Measurements from ENCODE around the gene YEATS4.
"Not testable (repeated sequence)": the region's sequence is repeated elsewhere in the genome, so short reads cannot be mapped to it uniquely, and the experiment has no call there.

Gene YEATS4

DNA sequence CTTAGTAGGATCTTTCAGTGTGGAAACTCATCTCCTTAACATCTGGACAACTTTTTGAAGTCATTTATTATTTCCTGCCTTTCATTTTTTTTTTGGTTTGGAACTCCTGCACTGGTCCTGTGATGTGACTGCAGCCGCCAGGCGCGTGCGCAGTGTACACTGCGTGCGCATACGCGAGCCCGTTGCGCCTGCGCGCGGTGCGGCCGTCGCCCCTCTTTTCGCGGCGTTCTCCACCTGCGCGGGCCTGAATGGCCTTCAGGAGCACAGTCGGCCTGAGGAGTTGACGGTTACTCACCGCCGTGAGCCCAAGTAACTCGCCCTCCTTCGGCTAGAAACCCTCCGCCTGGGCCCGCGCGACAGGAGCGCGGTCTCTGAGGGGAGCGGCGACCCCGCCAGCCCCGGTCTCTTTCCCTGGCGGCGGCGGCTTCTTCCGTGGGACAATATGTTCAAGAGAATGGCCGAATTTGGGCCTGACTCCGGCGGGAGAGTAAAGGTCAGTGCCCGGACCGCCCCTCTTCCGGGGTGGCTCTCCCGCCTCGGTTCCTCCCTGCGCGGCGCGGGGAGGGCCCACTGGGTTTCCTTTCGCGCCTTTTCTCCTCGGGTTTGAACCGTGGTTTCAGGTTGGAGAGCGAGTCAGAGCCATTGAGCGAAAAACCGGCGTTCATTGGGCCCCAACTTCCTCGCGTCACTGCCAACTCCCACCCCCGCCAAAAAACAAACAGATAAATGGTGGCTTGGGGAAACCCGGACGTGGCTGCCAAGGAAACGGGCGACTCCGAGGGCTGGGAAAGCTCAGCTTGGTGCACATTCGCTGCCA, at the start of gene YEATS4:
TSS of gene YEATS4 (plus strand) at position 213 of the 817 bp plus-strand sequence. CDS start at position 443, 230 bp downstream.
- H3K9me3 ChIP-seq (ENCODE audit: control insufficient read depth, low read depth, low read length), result no peaks in the 10 kb centered on the region
- peak within 1 kb of the TSS; percentile 81 for H3K9ac ChIP-seq (ENCODE audit: low read length)
- H3K27ac ChIP-seq (ENCODE audit: low read length), result peak within 1 kb of the TSS; percentile 12
- no peaks in the 10 kb centered on the region for H3K4me1 ChIP-seq (ENCODE audit: control insufficient read depth, low read depth, low read length)
- peak within 1 kb of the TSS; percentile 72 for H3K4me3 ChIP-seq (ENCODE audit: low read length)
- peaks cover 10% of the 10 kb centered on the region for H3K36me3 ChIP-seq (ENCODE audit: control insufficient read depth, low read depth, low read length)
- H3K27me3 ChIP-seq (ENCODE audit: control insufficient read depth, insufficient read depth, low read length), result no peaks in the 10 kb centered on the region

- Histone ChIP-seq H3K9ac (ENCODE audit: low read length) (no peak overlapping the region), H3K27me3 (ENCODE audit: control insufficient read depth, insufficient read depth, low read length) (no peaks in the 10 kb centered on the region), H3K4me3 (ENCODE audit: low read length) (no peak overlapping the region), H3K4me1 (ENCODE audit: control insufficient read depth, low read depth, low read length) (no peaks in the 10 kb centered on the region), H3K36me3 (ENCODE audit: control insufficient read depth, low read depth, low read length) (no peaks in the 10 kb centered on the region), H3K9me3 (ENCODE audit: control insufficient read depth, low read depth, low read length) (no peaks in the 10 kb centered on the region), H3K27ac (ENCODE audit: low read length) (no peak overlapping the region)
Observed at GRCh38 chr12:69313209-69313608, 46.3 kb upstream of the YEATS4 start.

- H3K27ac ChIP-seq (ENCODE audit: low read length); H3K27me3 ChIP-seq (ENCODE audit: control insufficient read depth, insufficient read depth, low read length); H3K36me3 ChIP-seq (ENCODE audit: control insufficient read depth, low read depth, low read length): not testable (repeated sequence)
Observed at GRCh38 chr12:69316784-69317183, 42.8 kb upstream of the YEATS4 start.

DNA sequence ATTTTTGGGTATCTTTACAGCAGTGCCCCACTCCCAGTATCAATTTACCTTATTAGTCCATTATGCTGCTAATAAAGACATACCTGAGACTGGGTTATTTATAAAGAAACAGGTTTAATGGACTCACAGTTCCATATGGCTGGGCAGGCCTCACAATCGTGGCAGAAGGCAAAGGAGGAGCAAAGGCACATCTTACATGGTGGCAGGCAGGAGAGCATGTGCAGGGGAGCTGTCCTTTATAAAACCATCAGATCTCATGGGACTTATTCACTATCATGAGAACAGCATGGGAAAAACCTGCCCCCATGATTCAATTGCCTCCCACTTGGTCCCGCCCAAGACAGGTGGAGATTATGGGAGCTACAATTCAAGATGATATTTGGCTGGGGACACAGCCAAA, 42.3 kb upstream of the YEATS4 start:
- not testable (repeated sequence) for H3K4me3 ChIP-seq (ENCODE audit: low read length); H3K9ac ChIP-seq (ENCODE audit: low read length); H3K27me3 ChIP-seq (ENCODE audit: control insufficient read depth, insufficient read depth, low read length); H3K36me3 ChIP-seq (ENCODE audit: control insufficient read depth, low read depth, low read length); H3K4me1 ChIP-seq (ENCODE audit: control insufficient read depth, low read depth, low read length); H3K9me3 ChIP-seq (ENCODE audit: control insufficient read depth, low read depth, low read length); H3K27ac ChIP-seq (ENCODE audit: low read length)

More at GRCh38 chr12:69316784-69317183, 42.8 kb upstream of the YEATS4 start:
- H3K9me3 ChIP-seq (ENCODE audit: control insufficient read depth, low read depth, low read length); H3K9ac ChIP-seq (ENCODE audit: low read length); H3K4me1 ChIP-seq (ENCODE audit: control insufficient read depth, low read depth, low read length); H3K4me3 ChIP-seq (ENCODE audit: low read length): not testable (repeated sequence)

GRCh38 chr12:69318225-69318624, 41.3 kb upstream of the YEATS4 start:
- no peaks in the 10 kb centered on the region for H3K9me3 ChIP-seq (ENCODE audit: control insufficient read depth, low read depth, low read length)

GRCh38 chr12:69321351-69321750, 38.2 kb upstream of the YEATS4 start:
- H3K36me3 ChIP-seq (ENCODE audit: control insufficient read depth, low read depth, low read length), result no peaks in the 10 kb centered on the region
- peaks cover 7% of the 10 kb centered on the region for H3K4me1 ChIP-seq (ENCODE audit: control insufficient read depth, low read depth, low read length)
- no peak overlapping the region for H3K9ac ChIP-seq (ENCODE audit: low read length)
- H3K27me3 ChIP-seq (ENCODE audit: control insufficient read depth, insufficient read depth, low read length), result no peaks in the 10 kb centered on the region
- H3K27ac ChIP-seq (ENCODE audit: low read length), result no peak overlapping the region
- H3K9me3 ChIP-seq (ENCODE audit: control insufficient read depth, low read depth, low read length), result no peaks in the 10 kb centered on the region
- H3K4me3 ChIP-seq (ENCODE audit: low read length), result no peak overlapping the region

More at GRCh38 chr12:69318225-69318624, 41.3 kb upstream of the YEATS4 start:
- H3K4me1 ChIP-seq (ENCODE audit: control insufficient read depth, low read depth, low read length), result peaks cover 7% of the 10 kb centered on the region
- H3K27ac ChIP-seq (ENCODE audit: low read length), result no peak overlapping the region
- H3K9ac ChIP-seq (ENCODE audit: low read length), result no peak overlapping the region
- H3K36me3 ChIP-seq (ENCODE audit: control insufficient read depth, low read depth, low read length), result no peaks in the 10 kb centered on the region
- H3K4me3 ChIP-seq (ENCODE audit: low read length), result no peak overlapping the region
- no peaks in the 10 kb centered on the region for H3K27me3 ChIP-seq (ENCODE audit: control insufficient read depth, insufficient read depth, low read length)

GRCh38 chr12:69324797-69325466, 34.6 kb upstream of the YEATS4 start:
- H3K4me3 ChIP-seq (ENCODE audit: low read length), result no peak overlapping the region
- no peak overlapping the region for H3K9ac ChIP-seq (ENCODE audit: low read length)
- no peak overlapping the region for H3K27ac ChIP-seq (ENCODE audit: low read length)
- H3K4me1 ChIP-seq (ENCODE audit: control insufficient read depth, low read depth, low read length), result peaks cover 27% of the 10 kb centered on the region
- no peaks in the 10 kb centered on the region for H3K9me3 ChIP-seq (ENCODE audit: control insufficient read depth, low read depth, low read length)
- no peaks in the 10 kb centered on the region for H3K36me3 ChIP-seq (ENCODE audit: control insufficient read depth, low read depth, low read length)
- no peaks in the 10 kb centered on the region for H3K27me3 ChIP-seq (ENCODE audit: control insufficient read depth, insufficient read depth, low read length)

GRCh38 chr12:69328426-69328825, 31.1 kb upstream of the YEATS4 start:
- Histone ChIP-seq H3K36me3 (ENCODE audit: control insufficient read depth, low read depth, low read length) (no peaks in the 10 kb centered on the region), H3K4me1 (ENCODE audit: control insufficient read depth, low read depth, low read length) (peaks cover 44% of the 10 kb centered on the region), H3K9ac (ENCODE audit: low read length) (no peak overlapping the region), H3K4me3 (ENCODE audit: low read length) (peak overlapping the region; percentile 24), H3K27ac (ENCODE audit: low read length) (no peak overlapping the region), H3K9me3 (ENCODE audit: control insufficient read depth, low read depth, low read length) (no peaks in the 10 kb centered on the region), H3K27me3 (ENCODE audit: control insufficient read depth, insufficient read depth, low read length) (no peaks in the 10 kb centered on the region)

DNA sequence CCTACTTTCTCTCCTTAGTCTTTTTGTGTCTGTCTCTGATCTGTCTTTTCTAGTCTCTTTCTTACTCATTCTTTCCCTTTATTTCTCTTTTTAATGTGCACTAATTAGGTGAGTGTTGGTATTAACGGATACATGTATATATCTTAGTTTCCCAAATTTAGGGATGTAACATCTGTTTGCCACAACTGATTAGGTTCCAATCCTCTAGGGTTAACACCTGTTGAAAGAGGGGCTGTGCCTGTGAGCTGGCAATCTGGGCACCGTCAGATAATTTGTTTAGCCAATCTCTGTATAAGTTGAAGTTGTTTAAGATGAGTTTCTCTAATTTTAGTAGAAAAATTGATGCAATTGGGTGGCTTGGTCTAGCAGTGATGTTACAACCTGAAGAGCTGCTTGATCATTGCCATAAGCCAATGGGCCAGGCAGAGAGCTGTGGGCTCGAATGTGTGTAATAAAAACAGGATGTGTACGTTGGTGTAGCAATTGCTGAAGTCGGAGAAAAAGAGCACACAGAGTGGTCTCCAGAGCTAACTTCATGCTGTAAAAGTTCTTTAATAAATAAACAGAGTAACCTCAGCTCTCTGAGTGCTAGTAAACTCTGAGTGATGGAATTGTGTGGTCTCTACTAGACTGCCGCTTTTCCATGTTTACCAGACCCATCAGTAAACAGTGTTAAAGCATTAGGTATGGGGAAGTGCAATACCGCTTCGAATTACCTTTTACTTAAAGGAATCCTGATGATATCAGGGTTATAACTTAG, 29.7 kb upstream of the YEATS4 start:
- peaks cover 44% of the 10 kb centered on the region for H3K4me1 ChIP-seq (ENCODE audit: control insufficient read depth, low read depth, low read length)
- H3K9ac ChIP-seq (ENCODE audit: low read length), result no peak overlapping the region
- H3K27me3 ChIP-seq (ENCODE audit: control insufficient read depth, insufficient read depth, low read length), result no peaks in the 10 kb centered on the region
- H3K9me3 ChIP-seq (ENCODE audit: control insufficient read depth, low read depth, low read length), result no peaks in the 10 kb centered on the region
- no peak overlapping the region for H3K27ac ChIP-seq (ENCODE audit: low read length)
- H3K4me3 ChIP-seq (ENCODE audit: low read length), result no peak overlapping the region
- H3K36me3 ChIP-seq (ENCODE audit: control insufficient read depth, low read depth, low read length), result no peaks in the 10 kb centered on the region

DNA sequence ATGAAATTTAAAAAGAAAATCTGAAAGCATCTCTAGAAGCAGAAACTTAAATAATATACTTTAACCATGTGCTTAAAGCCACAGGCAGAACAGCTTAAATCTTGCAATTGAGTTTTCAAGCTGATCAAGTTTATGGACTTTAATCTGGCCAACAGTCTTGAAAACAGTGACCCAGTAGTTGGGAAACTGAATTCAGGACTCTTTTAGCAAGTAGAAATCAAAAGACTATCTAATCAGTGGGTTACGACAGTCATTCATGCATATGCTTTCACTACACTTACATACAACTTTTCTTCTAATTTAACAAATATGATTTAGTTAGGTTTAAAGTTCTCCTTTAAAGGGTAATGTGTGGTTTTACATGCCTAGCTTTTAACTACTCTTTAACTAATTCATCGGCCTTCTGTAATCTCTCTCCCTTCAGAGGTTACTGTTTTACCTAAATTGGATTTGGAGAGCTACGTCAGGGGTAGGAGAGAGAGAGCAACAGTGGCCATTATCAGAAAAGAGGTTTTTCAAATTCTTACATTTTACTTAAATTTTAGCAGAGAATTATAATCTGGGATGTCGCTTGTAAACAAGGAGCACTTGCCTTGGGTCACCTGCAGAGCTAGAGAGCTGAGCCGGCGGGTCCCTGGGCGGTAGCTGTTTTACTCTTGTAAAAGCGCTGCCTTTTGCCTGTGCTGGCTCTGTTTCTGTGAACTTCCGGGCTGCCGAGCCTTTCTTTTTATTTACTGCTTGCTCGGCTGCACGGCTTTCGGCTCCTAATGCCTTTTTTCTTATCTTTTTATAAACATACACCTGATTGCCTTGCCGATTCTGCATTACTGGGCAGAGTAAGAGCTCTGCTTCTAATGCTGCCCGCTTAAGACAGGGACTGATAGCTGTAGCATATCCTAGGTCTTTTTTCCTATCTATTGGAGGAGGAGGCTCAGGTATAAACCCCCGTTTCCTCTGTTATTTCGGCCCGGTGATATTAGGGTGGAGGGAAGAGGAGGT, 28.8 kb upstream of the YEATS4 start:
- H3K27ac ChIP-seq (ENCODE audit: low read length), result peak overlapping the region; percentile 9
- H3K27me3 ChIP-seq (ENCODE audit: control insufficient read depth, insufficient read depth, low read length), result no peaks in the 10 kb centered on the region
- H3K9me3 ChIP-seq (ENCODE audit: control insufficient read depth, low read depth, low read length), result no peaks in the 10 kb centered on the region
- peak overlapping the region; percentile 50 for H3K4me3 ChIP-seq (ENCODE audit: low read length)
- H3K4me1 ChIP-seq (ENCODE audit: control insufficient read depth, low read depth, low read length), result peaks cover 44% of the 10 kb centered on the region
- H3K36me3 ChIP-seq (ENCODE audit: control insufficient read depth, low read depth, low read length), result no peaks in the 10 kb centered on the region
- H3K9ac ChIP-seq (ENCODE audit: low read length), result peak overlapping the region; percentile 41
